Lower leg skin (tissue), 3 donors: ENCODE measurements around the gene CLCN3.

Experiments
- POLR2A ChIP-seq, 2 donors: fragments of 450-650 bp; IDR thresholded peaks; one replicate each; pipeline ENCODE4 v1.6.1; 2016 to 2017; ENCODE audit warnings: antibody characterized with exemption in 2 of 2, mild to moderate bottlenecking in 1 of 2, moderate library complexity in 1 of 2
- TF ChIP-seq, protein P1 (sequence below), 3 donors: fragments of 450-650 bp; IDR thresholded peaks; one replicate each; pipeline ENCODE4 v1.5.1; 2016; ENCODE audit warnings: antibody characterized with exemption in 3 of 3, mild to moderate bottlenecking in 3 of 3, moderate library complexity in 2 of 3

GRCh38 chr4:169630069-169630468 is 9.7 kb downstream of the CLCN3 start:
- TF ChIP-seq, protein P1, sequence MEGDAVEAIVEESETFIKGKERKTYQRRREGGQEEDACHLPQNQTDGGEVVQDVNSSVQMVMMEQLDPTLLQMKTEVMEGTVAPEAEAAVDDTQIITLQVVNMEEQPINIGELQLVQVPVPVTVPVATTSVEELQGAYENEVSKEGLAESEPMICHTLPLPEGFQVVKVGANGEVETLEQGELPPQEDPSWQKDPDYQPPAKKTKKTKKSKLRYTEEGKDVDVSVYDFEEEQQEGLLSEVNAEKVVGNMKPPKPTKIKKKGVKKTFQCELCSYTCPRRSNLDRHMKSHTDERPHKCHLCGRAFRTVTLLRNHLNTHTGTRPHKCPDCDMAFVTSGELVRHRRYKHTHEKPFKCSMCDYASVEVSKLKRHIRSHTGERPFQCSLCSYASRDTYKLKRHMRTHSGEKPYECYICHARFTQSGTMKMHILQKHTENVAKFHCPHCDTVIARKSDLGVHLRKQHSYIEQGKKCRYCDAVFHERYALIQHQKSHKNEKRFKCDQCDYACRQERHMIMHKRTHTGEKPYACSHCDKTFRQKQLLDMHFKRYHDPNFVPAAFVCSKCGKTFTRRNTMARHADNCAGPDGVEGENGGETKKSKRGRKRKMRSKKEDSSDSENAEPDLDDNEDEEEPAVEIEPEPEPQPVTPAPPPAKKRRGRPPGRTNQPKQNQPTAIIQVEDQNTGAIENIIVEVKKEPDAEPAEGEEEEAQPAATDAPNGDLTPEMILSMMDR (IDR thresholded peaks at IDR 0.05) = no peak
- TF ChIP-seq POLR2A (IDR thresholded peaks at IDR 0.05) = no peak
